ENCODE results near the gene HECTD4. TPM values are rescaled to one million over a fixed set of nuclear protein-coding genes. Genes with fewer than 3 reads are reported as not detected.

Gene HECTD4
- total and polyA plus RNA-seq, 4 donors: 4.3 to 80.1 (median 25.5) TPM

DNA sequence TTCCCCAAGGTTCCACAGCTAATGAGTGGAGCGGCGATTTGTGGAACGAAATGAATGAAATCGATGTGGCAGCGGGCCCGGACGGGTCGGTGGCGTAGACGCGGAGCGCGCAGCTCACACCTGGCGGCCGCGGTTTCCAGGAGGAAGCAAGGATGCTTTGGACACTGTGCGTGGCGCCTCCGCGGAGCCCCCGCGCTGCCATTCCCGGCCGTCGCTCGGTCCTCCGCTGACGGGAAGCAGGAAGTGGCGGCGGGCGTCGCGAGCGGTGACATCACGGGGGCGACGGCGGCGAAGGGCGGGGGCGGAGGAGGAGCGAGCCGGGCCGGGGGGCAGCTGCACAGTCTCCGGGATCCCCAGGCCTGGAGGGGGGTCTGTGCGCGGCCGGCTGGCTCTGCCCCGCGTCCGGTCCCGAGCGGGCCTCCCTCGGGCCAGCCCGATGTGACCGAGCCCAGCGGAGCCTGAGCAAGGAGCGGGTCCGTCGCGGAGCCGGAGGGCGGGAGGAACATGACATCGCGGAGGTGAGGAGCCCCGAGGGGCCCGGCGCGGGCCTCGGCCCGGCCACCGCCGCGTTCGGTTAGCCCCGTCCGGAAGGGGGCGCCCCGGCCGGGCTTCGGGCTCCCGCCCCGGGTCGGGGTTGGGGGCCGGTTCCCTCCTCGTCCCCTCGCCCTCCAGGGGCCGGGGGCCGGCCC is 36.5 kb upstream of the HECTD4 start, which contains the start of gene PTPN11:
Gene PTPN11, plus strand, starts transcription at position 340 of the 689 bp plus-strand sequence. Its CDS starts 165 bp downstream, at position 505.
- WGBS: under 1% methylated on average over 89 of the region's 89 CpGs
- peak within 1 kb of the TSS; percentile 95 to 100 for H3K27ac ChIP-seq (ENCODE audit: low read depth in 1 of 2, low read length in 2 of 2)
- DNase-seq (ENCODE audit: low spot score): peak; percentile 95
- no peaks in the 10 kb centered on the region for H3K36me3 ChIP-seq (ENCODE audit: control insufficient read depth in 4 of 4, insufficient read depth in 3 of 4, low read depth in 1 of 4, low read length in 3 of 4)
- TF ChIP-seq EGR1 (IDR thresholded peaks at IDR 0.05; ENCODE audit: low read depth in 2 of 2) (peak; percentile 67 to 87), FOXA1 (IDR thresholded peaks at IDR 0.05) (no peak), YY1 (IDR thresholded peaks at IDR 0.05) (peak; percentile 70), NR2F2 (IDR thresholded peaks at IDR 0.05) (no peak), SP1 (IDR thresholded peaks at IDR 0.05) (no peak), GABPA (IDR thresholded peaks at IDR 0.05 in 1 of 2, conservative IDR thresholded peaks at IDR 0.05 in 1 of 2) (peak in 1 of 2 donors; percentile 85), HNF4A (conservative IDR thresholded peaks at IDR 0.05) (no peak), FOXA2 (IDR thresholded peaks at IDR 0.05) (no peak), HNF4G (IDR thresholded peaks at IDR 0.05) (no peak), RXRA (IDR thresholded peaks at IDR 0.05) (no peak), TAF1 (conservative IDR thresholded peaks at IDR 0.05) (no peak), JUND (IDR thresholded peaks at IDR 0.05) (no peak), RAD21 (IDR thresholded peaks at IDR 0.05) (no peak)
- TF ChIP-seq, protein P1, sequence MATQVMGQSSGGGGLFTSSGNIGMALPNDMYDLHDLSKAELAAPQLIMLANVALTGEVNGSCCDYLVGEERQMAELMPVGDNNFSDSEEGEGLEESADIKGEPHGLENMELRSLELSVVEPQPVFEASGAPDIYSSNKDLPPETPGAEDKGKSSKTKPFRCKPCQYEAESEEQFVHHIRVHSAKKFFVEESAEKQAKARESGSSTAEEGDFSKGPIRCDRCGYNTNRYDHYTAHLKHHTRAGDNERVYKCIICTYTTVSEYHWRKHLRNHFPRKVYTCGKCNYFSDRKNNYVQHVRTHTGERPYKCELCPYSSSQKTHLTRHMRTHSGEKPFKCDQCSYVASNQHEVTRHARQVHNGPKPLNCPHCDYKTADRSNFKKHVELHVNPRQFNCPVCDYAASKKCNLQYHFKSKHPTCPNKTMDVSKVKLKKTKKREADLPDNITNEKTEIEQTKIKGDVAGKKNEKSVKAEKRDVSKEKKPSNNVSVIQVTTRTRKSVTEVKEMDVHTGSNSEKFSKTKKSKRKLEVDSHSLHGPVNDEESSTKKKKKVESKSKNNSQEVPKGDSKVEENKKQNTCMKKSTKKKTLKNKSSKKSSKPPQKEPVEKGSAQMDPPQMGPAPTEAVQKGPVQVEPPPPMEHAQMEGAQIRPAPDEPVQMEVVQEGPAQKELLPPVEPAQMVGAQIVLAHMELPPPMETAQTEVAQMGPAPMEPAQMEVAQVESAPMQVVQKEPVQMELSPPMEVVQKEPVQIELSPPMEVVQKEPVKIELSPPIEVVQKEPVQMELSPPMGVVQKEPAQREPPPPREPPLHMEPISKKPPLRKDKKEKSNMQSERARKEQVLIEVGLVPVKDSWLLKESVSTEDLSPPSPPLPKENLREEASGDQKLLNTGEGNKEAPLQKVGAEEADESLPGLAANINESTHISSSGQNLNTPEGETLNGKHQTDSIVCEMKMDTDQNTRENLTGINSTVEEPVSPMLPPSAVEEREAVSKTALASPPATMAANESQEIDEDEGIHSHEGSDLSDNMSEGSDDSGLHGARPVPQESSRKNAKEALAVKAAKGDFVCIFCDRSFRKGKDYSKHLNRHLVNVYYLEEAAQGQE (IDR thresholded peaks at IDR 0.05): no peak
- TF ChIP-seq, protein P2, sequence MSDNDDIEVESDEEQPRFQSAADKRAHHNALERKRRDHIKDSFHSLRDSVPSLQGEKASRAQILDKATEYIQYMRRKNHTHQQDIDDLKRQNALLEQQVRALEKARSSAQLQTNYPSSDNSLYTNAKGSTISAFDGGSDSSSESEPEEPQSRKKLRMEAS (IDR thresholded peaks at IDR 0.05): no peak
- TF ChIP-seq, protein P3, sequence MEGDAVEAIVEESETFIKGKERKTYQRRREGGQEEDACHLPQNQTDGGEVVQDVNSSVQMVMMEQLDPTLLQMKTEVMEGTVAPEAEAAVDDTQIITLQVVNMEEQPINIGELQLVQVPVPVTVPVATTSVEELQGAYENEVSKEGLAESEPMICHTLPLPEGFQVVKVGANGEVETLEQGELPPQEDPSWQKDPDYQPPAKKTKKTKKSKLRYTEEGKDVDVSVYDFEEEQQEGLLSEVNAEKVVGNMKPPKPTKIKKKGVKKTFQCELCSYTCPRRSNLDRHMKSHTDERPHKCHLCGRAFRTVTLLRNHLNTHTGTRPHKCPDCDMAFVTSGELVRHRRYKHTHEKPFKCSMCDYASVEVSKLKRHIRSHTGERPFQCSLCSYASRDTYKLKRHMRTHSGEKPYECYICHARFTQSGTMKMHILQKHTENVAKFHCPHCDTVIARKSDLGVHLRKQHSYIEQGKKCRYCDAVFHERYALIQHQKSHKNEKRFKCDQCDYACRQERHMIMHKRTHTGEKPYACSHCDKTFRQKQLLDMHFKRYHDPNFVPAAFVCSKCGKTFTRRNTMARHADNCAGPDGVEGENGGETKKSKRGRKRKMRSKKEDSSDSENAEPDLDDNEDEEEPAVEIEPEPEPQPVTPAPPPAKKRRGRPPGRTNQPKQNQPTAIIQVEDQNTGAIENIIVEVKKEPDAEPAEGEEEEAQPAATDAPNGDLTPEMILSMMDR (IDR thresholded peaks at IDR 0.05; ENCODE audit: low read depth, low read length, missing input control): peak; percentile 32
- TF ChIP-seq, protein P4, sequence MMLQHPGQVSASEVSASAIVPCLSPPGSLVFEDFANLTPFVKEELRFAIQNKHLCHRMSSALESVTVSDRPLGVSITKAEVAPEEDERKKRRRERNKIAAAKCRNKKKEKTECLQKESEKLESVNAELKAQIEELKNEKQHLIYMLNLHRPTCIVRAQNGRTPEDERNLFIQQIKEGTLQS (IDR thresholded peaks at IDR 0.05): no peak
- TF ChIP-seq, protein P5, sequence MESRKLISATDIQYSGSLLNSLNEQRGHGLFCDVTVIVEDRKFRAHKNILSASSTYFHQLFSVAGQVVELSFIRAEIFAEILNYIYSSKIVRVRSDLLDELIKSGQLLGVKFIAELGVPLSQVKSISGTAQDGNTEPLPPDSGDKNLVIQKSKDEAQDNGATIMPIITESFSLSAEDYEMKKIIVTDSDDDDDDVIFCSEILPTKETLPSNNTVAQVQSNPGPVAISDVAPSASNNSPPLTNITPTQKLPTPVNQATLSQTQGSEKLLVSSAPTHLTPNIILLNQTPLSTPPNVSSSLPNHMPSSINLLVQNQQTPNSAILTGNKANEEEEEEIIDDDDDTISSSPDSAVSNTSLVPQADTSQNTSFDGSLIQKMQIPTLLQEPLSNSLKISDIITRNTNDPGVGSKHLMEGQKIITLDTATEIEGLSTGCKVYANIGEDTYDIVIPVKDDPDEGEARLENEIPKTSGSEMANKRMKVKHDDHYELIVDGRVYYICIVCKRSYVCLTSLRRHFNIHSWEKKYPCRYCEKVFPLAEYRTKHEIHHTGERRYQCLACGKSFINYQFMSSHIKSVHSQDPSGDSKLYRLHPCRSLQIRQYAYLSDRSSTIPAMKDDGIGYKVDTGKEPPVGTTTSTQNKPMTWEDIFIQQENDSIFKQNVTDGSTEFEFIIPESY (IDR thresholded peaks at IDR 0.05): no peak
- H3K4me3 ChIP-seq (ENCODE audit: low read depth in 1 of 3, low read length in 3 of 3): peak within 1 kb of the TSS; percentile 97 to 99 (median 99)
- H3K27me3 ChIP-seq (ENCODE audit: control insufficient read depth in 4 of 4, insufficient read depth in 4 of 4, low read length in 3 of 4): no peaks in the 10 kb centered on the region
- H3K9ac ChIP-seq (ENCODE audit: low read depth in 1 of 2, low read length in 2 of 2): peak within 1 kb of the TSS; percentile 91 to 95
- peaks cover 10 to 56% (median 44%) of the 10 kb centered on the region in 4 donors for H3K4me1 ChIP-seq (ENCODE audit: control insufficient read depth in 4 of 4, insufficient read depth in 4 of 4, low read length in 3 of 4)
- no peaks in the 10 kb centered on the region for H3K9me3 ChIP-seq (ENCODE audit: control insufficient read depth in 4 of 4, low read length in 3 of 4)

All from liver (tissue), 9 donors.